Inflammatory macrophage treated with lipopolysaccharide for 1 hour (primary cell): ENCODE results near the gene CCDC197.
A peak's percentile ranks its signal among the peaks of the same experiment; 100 is the strongest.

ENCODE experiments used
- DNase-seq, 2 donors: peaks; one replicate each; pipeline ENCODE4 v3.0.0-alpha.2; 2020 to 2022

CCDC197 gene

GRCh38 chr14:93980456-93981201 lies 16.5 kb upstream of the CCDC197 start:
- no peak for DNase-seq

GRCh38 chr14:93981316-93982229 lies 15.5 kb upstream of the CCDC197 start:
- no peak for DNase-seq

GRCh38 chr14:93982230-93983007 lies 14.7 kb upstream of the CCDC197 start:
- DNase-seq, result no peak

- DNase-seq, result no peak
Observed at GRCh38 chr14:93984070-93984469, 13.0 kb upstream of the CCDC197 start.

GRCh38 chr14:93984987-93985410 lies 12.1 kb upstream of the CCDC197 start:
- DNase-seq, result no peak

GRCh38 chr14:93986955-93987354 lies 10.1 kb upstream of the CCDC197 start:
- no peak for DNase-seq

- no peak for DNase-seq
Observed at GRCh38 chr14:93987376-93987775, 9.7 kb upstream of the CCDC197 start.

GRCh38 chr14:93987815-93988476 lies 9.2 kb upstream of the CCDC197 start:
- no peak for DNase-seq

- peak; percentile 58 to 88 for DNase-seq
Observed at GRCh38 chr14:93989939-93990338, 7.2 kb upstream of the CCDC197 start.

- DNase-seq, result no peak
Observed at GRCh38 chr14:93991212-93991611, 5.9 kb upstream of the CCDC197 start.

- DNase-seq, result no peak
Observed at GRCh38 chr14:93991649-93992048, 5.5 kb upstream of the CCDC197 start.

GRCh38 chr14:93993382-93993781 lies 3.7 kb upstream of the CCDC197 start:
- DNase-seq, result no peak

- peak in 1 of 2 donors; percentile 72 for DNase-seq
Observed at GRCh38 chr14:93994919-93995682, 2.0 kb upstream of the CCDC197 start.

GRCh38 chr14:93996130-93996695 lies 888 bp upstream of the CCDC197 start:
- peak in 1 of 2 donors; percentile 18 for DNase-seq

- no peak for DNase-seq
Observed at GRCh38 chr14:93997916-93998870, 1.1 kb downstream of the CCDC197 start.

- DNase-seq, result no peak
Observed at GRCh38 chr14:93998871-93999403, 1.8 kb downstream of the CCDC197 start.

GRCh38 chr14:93999573-93999972 lies 2.5 kb downstream of the CCDC197 start:
- DNase-seq, result no peak

GRCh38 chr14:94000267-94000666 lies 3.2 kb downstream of the CCDC197 start:
- DNase-seq, result no peak

- no peak for DNase-seq
Observed at GRCh38 chr14:94001016-94001415, 3.9 kb downstream of the CCDC197 start.
